22Rv1 (cell line): ENCODE results near the gene TAB2.

Experiments used
- ZFX ChIP-seq: fragments of 450-650 bp; IDR thresholded peaks from 2 replicates; pipeline ENCODE4 v1.6.1; 2017; ENCODE audit warnings: antibody characterized with exemption, borderline replicate concordance
- TF ChIP-seq, protein P1 (sequence below): fragments of 450-650 bp; IDR thresholded peaks from 2 replicates; pipeline ENCODE4 v1.5.1; 2017; ENCODE audit warnings: mild to moderate bottlenecking

DNA sequence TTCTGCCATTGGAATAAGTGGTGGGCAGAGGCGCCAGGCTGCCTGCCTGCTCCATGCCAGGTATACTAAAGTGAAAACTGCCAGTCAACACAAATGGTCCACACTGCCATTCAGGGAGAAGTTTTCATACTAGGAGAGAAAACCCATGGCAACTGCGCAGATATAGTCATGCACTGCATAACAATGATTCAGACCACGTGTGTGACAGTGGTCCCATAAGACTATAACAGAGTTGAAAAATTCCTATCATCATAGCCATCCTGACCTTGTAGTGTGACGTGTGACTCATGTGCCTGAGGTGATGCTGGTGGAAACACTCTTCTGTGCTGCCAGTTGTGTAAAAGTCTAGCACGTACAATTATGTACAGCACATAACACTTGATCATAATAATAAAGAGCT lies 142.2 kb downstream of the TAB2 start:
- TF ChIP-seq, protein P1, sequence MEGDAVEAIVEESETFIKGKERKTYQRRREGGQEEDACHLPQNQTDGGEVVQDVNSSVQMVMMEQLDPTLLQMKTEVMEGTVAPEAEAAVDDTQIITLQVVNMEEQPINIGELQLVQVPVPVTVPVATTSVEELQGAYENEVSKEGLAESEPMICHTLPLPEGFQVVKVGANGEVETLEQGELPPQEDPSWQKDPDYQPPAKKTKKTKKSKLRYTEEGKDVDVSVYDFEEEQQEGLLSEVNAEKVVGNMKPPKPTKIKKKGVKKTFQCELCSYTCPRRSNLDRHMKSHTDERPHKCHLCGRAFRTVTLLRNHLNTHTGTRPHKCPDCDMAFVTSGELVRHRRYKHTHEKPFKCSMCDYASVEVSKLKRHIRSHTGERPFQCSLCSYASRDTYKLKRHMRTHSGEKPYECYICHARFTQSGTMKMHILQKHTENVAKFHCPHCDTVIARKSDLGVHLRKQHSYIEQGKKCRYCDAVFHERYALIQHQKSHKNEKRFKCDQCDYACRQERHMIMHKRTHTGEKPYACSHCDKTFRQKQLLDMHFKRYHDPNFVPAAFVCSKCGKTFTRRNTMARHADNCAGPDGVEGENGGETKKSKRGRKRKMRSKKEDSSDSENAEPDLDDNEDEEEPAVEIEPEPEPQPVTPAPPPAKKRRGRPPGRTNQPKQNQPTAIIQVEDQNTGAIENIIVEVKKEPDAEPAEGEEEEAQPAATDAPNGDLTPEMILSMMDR: no peak
- TF ChIP-seq ZFX: no peak
